Suprapubic skin (tissue), 4 donors: Measurements from ENCODE around the gene ALG6. TPM values are rescaled to one million over a fixed set of nuclear protein-coding genes. Genes with fewer than 3 reads are reported as not detected.
A peak's percentile ranks its signal among the peaks of the same experiment; 100 is the strongest.

Experiments used
- DNase-seq, 2 donors: peaks; one replicate each; pipeline ENCODE4 v3.0.0-alpha.2; 2019; ENCODE audit warnings: low spot score in 2 of 2
- H3K27ac ChIP-seq: fragments of 200-600 bp; sonication (generic); one replicate; pipeline ENCODE4 v1.5.1; 2019
- H3K27me3 ChIP-seq: fragments of 200-600 bp; sonication (generic); one replicate; pipeline ENCODE4 v1.5.1; 2019
- H3K36me3 ChIP-seq: fragments of 200-600 bp; sonication (generic); one replicate; pipeline ENCODE4 v1.5.1; 2019
- H3K4me1 ChIP-seq: fragments of 200-600 bp; sonication (generic); one replicate; pipeline ENCODE4 v1.5.1; 2019
- H3K4me3 ChIP-seq: fragments of 200-600 bp; sonication (generic); one replicate; pipeline ENCODE4 v1.5.1; 2019; ENCODE audit warnings: mild to moderate bottlenecking
- H3K9me3 ChIP-seq: fragments of 200-600 bp; sonication (generic); one replicate; pipeline ENCODE4 v1.5.1; 2019
- CTCF ChIP-seq, 2 donors: fragments of 200-600 bp in 1 of 2; fragments of 450-650 bp in 1 of 2; sonication (generic) in 1 of 2; IDR thresholded peaks; one replicate each; pipeline ENCODE4 v1.5.1; 2016 to 2019; ENCODE audit warnings: antibody characterized with exemption in 2 of 2, mild to moderate bottlenecking in 1 of 2, moderate library complexity in 1 of 2
- EP300 ChIP-seq: sonication (generic); formaldehyde crosslinking; IDR thresholded peaks from one replicate; pipeline ENCODE4 v1.6.1; 2017; ENCODE audit warnings: antibody characterized with exemption
- POLR2A ChIP-seq, 2 donors: fragments of 450-650 bp; IDR thresholded peaks; one replicate each; pipeline ENCODE4 v1.6.1; 2017; ENCODE audit warnings: antibody characterized with exemption in 2 of 2, mild to moderate bottlenecking in 2 of 2, moderate library complexity in 2 of 2
- POLR2AphosphoS5 ChIP-seq, 3 donors: sonication (generic); formaldehyde crosslinking; IDR thresholded peaks; one replicate each; pipeline ENCODE4 v1.6.1; 2017; ENCODE audit warnings: antibody characterized with exemption in 3 of 3
- WGBS: methylation state at CpG from one replicate; pipeline ENCODE4 v1.1.5; 2018; 5-methylcytosine and 5-hydroxymethylcytosine counted together
- total RNA-seq, 4 donors: library from RNA; depleted of rRNA; stranded (reverse); fragments of >200 nt; gene quantifications; one replicate each; pipeline ENCODE4 v1.1.0, GENCODE V29; 2016

ALG6 gene
- total RNA-seq, 4 donors from 2014 or later, result 10.0 to 45.0 (median 17.6) TPM

DNA sequence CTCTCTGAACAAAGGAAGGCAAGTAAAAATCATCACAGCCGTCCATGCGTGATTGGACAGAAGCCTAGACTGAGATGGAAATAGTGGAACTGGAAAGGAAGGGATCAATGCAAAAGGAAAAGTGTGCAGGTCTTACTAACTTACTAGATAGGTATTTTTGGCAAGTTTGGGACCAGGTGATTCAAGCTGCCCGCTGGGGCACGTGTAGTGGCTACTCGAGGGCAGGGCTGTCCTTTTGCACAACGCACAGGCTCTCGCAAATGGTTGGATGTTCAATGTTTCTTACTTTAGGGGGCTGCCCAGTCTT, 566 bp upstream of the ALG6 start:
- TF ChIP-seq POLR2A (IDR thresholded peaks at IDR 0.05), result no peak
- no peak for TF ChIP-seq CTCF (IDR thresholded peaks at IDR 0.05)
- no peak for TF ChIP-seq POLR2AphosphoS5 (IDR thresholded peaks at IDR 0.05)
- TF ChIP-seq EP300, result no peak
- peak overlapping the region; percentile 85 for H3K27ac ChIP-seq
- peaks cover 9% of the 10 kb centered on the region for H3K36me3 ChIP-seq
- WGBS, result 78% methylated on average over 7 of the region's 7 CpGs
- H3K4me1 ChIP-seq, result peaks cover 14% of the 10 kb centered on the region
- H3K4me3 ChIP-seq, result peak overlapping the region; percentile 94
- peaks cover 5% of the 10 kb centered on the region for H3K27me3 ChIP-seq
- DNase-seq, result no peak
- no peaks in the 10 kb centered on the region for H3K9me3 ChIP-seq

GRCh38 chr1:63368131-63368530, 704 bp downstream of the ALG6 start:
- no peaks in the 10 kb centered on the region for H3K9me3 ChIP-seq
- 4% methylated on average over 10 of the region's 10 CpGs for WGBS
- DNase-seq, result no peak
- TF ChIP-seq POLR2AphosphoS5 (IDR thresholded peaks at IDR 0.05) (no peak), EP300 (no peak), POLR2A (IDR thresholded peaks at IDR 0.05) (no peak), CTCF (IDR thresholded peaks at IDR 0.05) (no peak)
- no peaks in the 10 kb centered on the region for H3K27me3 ChIP-seq
- H3K36me3 ChIP-seq, result peaks cover 21% of the 10 kb centered on the region
- H3K4me3 ChIP-seq, result peak overlapping the region; percentile 94
- peaks cover 14% of the 10 kb centered on the region for H3K4me1 ChIP-seq
- peak overlapping the region; percentile 85 for H3K27ac ChIP-seq

DNA sequence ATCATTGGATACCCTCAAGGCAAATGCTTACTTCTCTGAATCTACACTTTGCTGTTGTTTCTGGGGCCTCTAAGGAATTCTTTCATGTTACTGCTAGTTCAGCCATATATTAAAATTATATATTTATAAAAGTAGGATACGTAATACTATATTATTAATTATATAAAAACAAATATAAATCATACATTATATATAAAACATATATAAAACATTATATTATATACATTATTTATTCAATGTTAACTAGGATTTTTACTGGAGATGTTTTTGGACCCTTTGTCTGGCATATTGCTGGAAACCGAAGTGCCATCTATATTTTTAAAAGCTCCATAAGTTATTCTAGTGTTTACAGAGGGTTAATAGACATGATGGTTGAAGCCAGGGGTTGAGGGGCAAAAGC, 12.2 kb downstream of the ALG6 start:
- DNase-seq, result no peak
- Histone ChIP-seq H3K4me1 (no peaks in the 10 kb centered on the region), H3K36me3 (peaks cover 11% of the 10 kb centered on the region), H3K27ac (no peak overlapping the region), H3K9me3 (no peaks in the 10 kb centered on the region), H3K27me3 (no peaks in the 10 kb centered on the region), H3K4me3 (no peak overlapping the region)
- 93% methylated on average over 2 of the region's 2 CpGs for WGBS
- TF ChIP-seq POLR2A (IDR thresholded peaks at IDR 0.05) (no peak), EP300 (no peak), POLR2AphosphoS5 (IDR thresholded peaks at IDR 0.05) (no peak), CTCF (IDR thresholded peaks at IDR 0.05) (no peak)

GRCh38 chr1:63381741-63382140, 14.3 kb downstream of the ALG6 start:
- peaks cover 11% of the 10 kb centered on the region for H3K36me3 ChIP-seq
- H3K9me3 ChIP-seq, result no peaks in the 10 kb centered on the region
- no peaks in the 10 kb centered on the region for H3K4me1 ChIP-seq
- no peak overlapping the region for H3K4me3 ChIP-seq
- no peak for DNase-seq
- TF ChIP-seq CTCF (IDR thresholded peaks at IDR 0.05) (no peak), POLR2A (IDR thresholded peaks at IDR 0.05) (no peak), EP300 (no peak), POLR2AphosphoS5 (IDR thresholded peaks at IDR 0.05) (no peak)
- WGBS, result 57% methylated on average over 1 of the region's 1 CpG
- H3K27me3 ChIP-seq, result no peaks in the 10 kb centered on the region
- H3K27ac ChIP-seq, result no peak overlapping the region

DNA sequence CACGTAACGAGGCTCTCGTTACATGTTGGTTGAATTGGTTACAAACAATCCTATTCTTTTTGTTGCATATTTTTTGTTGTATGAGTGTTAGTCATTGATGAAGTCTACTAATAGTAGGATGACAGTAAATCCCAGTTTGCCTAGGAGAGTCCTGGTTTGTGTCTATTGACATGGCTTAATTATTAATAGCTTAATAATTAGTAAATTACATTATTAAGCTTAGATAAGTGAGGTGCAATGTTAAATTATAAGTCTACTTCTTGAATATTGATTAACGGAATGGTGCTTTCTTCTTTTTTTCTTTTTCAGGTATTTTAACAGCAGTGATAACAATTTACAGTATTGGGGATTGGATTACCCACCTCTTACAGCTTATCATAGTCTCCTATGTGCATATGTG, 34.5 kb downstream of the ALG6 start:
- H3K4me1 ChIP-seq, result no peaks in the 10 kb centered on the region
- WGBS, result 72% methylated on average over 4 of the region's 4 CpGs
- TF ChIP-seq EP300 (no peak), POLR2AphosphoS5 (IDR thresholded peaks at IDR 0.05) (no peak), CTCF (IDR thresholded peaks at IDR 0.05) (no peak), POLR2A (IDR thresholded peaks at IDR 0.05) (no peak)

More for the DNA sequence above, 34.5 kb downstream of the ALG6 start:
- Histone ChIP-seq H3K4me3 (no peak overlapping the region), H3K36me3 (peaks cover 28% of the 10 kb centered on the region), H3K27ac (no peak overlapping the region), H3K9me3 (no peaks in the 10 kb centered on the region), H3K27me3 (no peaks in the 10 kb centered on the region)
- DNase-seq, result no peak
